ENCODE results near the gene SLC8A1.

The SLC8A1 gene

DNA sequence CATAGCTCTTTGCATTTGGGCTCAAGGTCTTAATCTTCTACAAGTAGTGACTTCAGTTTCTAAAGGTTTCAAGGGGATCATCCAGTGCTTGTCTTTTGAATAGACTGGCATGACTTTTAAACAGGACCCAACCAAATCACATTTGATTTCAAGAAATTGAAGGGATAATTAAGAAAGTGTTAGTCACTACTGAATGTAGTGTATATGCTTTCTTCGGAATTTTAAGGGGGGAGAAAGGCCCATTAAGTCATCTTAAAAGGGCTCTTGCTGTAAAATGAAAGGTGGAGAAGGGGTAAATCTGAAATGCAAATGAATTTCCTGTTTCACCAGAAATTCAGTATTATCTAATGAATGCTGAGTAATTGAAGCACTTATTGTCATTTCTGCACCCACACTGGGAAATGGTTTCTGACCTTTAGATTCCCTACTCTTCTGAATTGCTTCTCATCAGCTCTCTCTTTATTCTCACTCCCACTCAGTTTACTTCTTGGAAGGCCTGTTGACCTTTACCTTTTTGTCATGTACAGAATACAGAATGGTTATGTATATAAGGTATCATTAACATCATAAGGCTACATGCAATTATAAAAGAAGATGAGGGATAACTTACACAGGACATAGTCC is 241.4 kb downstream of the SLC8A1 start:
- in situ Hi-C loops (cut with MboI; ENCODE audit: low sequenced_read_pairs), result no loop called here

DNA sequence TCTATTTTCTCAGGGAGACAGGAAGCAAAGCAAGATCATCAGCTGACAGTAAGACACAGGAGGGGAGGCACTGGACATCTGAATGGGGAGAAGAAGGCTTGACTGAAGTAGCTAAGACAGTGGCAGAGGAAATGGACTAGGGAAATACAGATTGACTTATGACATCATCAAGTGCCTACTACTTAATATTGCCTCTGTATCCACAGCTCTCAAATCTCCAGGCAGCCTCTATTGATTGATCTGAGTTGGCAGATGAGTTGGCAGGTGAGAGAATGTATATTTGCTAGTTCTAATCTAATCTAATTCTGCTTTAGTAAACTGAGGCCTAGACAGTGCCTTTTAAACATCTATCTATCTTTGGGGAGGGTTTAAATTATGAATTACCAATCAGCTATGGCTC is 242.1 kb downstream of the SLC8A1 start:
- in situ Hi-C loops (cut with MboI; ENCODE audit: low sequenced_read_pairs), result no loop called here

- in situ Hi-C loops (cut with MboI; ENCODE audit: low sequenced_read_pairs), result no loop called here
Measured at GRCh38 chr2:40208463-40208862, 243.4 kb downstream of the SLC8A1 start.

- in situ Hi-C loops (cut with MboI; ENCODE audit: low sequenced_read_pairs), result no loop called here
Measured at GRCh38 chr2:40204268-40204667, 247.6 kb downstream of the SLC8A1 start.

DNA sequence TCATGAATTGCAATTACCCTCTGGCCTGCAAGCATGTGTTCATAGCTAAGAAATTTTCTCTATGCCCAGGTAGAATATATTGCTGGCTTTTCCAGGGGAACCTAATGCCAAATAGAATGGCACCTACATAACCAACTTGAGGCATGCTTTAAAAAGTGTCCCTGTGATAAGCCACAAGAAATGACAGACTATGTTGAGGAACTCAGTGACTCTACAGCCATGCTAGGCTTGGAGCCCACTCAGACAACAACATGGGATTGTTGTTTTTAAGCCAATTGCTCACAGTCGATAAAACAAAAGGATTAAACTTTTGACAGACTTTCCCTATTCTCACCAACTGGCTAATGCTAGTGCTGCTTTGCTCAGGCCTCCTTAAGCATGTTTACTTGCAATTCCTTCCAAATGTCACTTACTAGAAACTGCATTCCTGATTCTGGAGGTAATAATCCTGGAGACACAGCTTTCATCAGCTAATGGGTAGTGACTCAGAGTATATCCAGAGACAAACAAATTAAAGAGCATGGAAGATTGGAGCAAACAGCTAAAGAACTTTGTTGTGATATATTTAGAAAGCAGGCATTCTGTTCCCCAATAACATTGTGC is 249.0 kb downstream of the SLC8A1 start:
- in situ Hi-C loops (cut with MboI; ENCODE audit: low sequenced_read_pairs), result no loop called here

- in situ Hi-C loops (cut with MboI; ENCODE audit: low sequenced_read_pairs), result no loop called here
Measured at GRCh38 chr2:40201425-40201824, 250.5 kb downstream of the SLC8A1 start.

GRCh38 chr2:40200366-40200915 is 251.4 kb downstream of the SLC8A1 start:
- in situ Hi-C loops (cut with MboI; ENCODE audit: low sequenced_read_pairs), result no loop called here

DNA sequence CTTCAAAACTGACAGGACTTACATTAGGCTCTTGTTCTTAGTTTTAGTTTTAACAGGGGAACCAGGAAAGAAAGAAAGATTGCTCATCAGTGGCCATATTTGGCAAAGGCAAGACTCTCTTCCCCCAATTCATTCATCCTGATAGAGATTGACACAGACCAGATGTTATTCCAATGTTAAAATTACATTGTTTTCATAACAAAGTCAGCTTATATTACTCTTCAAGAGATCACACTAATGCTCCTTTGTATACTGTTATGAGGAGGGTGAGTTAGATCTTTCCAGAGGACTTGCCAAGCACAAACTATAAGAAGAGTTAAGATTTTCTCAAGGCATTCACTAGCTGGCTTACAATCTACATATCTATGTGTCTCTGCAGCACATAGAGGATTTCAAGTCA is 252.1 kb downstream of the SLC8A1 start:
- in situ Hi-C loops (cut with MboI; ENCODE audit: low sequenced_read_pairs), result no loop called here

DNA sequence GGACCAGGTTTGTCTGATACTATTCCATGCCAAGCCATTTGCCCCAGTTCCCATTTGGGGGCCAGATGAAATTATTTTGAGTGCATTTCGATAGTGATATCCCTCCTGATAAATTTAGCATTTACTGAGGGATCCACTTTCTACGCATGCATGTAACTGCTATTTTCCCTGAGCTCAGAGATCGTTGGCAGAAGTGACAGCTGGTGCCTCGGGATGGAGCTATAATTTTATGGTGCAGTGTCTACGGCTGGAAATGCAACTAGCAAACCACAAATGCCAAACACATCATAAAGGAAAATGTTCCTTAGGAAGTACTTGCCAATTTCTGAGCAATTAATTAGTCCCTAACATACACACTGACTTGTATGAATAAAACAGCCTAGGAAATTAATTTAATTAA is 254.8 kb downstream of the SLC8A1 start:
- in situ Hi-C loops (cut with MboI; ENCODE audit: low sequenced_read_pairs), result no loop called here

DNA sequence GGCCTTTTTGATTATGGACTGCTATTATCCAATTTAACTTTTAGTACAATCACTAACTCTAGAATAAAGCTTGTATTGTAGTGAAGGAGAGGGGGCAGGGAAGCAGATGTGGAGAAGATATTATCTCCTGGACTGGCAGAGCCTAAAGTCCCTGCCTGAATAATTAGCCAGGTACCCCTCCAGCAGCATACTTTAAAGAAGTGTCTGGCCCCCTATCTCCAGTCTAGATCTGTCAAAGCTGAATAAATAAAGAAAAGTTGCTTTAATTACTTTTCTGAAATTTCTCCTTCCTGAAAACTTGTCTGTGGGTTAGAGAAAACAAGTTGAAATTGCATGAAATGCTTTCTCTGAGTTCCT is 258.2 kb downstream of the SLC8A1 start:
- in situ Hi-C loops (cut with MboI; ENCODE audit: low sequenced_read_pairs), result no loop called here

DNA sequence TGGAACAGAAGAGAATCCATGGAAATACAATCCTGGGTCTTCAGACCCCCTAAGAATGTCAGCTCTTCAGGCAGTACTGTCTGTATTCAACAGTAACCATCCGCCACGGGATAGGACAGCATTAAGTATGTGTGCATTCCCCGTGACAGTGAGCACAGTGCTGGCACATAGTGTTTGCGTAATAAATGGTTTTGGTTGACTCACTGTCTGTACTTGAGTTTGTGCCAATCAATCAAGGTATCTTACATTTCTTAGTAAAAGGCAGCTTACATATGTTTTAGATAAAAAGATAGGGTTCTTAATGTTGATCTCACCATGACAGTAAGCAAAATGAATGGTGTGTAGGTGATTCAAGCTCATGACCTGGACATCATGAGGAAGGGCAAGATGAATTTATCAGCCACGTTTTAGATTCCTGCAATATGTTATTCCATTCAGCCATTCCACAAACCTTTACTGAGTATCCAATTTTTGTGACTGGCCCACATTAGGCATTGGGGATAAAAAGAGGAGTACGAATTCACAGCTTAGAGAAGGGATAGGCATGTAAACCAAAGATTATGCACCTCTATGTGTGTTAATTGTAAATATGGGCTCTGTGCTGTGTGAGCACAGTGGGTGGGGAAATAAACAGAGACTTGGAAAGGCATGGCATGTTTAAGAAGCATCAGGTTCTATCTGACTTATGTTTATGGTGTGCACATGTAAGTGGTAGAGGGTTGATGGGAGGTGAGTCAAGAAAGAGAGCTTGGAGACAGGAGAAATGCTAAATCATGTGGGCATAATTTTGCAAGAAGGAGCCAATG is 258.8 kb downstream of the SLC8A1 start:
- in situ Hi-C loops (cut with MboI; ENCODE audit: low sequenced_read_pairs), result no loop called here

GRCh38 chr2:40190457-40190856 is 261.4 kb downstream of the SLC8A1 start:
- in situ Hi-C loops (cut with MboI; ENCODE audit: low sequenced_read_pairs), result no loop called here

- in situ Hi-C loops (cut with MboI; ENCODE audit: low sequenced_read_pairs), result no loop called here
Measured at GRCh38 chr2:40189881-40190280, 262.0 kb downstream of the SLC8A1 start.

GRCh38 chr2:40187054-40187453 is 264.8 kb downstream of the SLC8A1 start:
- in situ Hi-C loops (cut with MboI; ENCODE audit: low sequenced_read_pairs), result no loop called here

DNA sequence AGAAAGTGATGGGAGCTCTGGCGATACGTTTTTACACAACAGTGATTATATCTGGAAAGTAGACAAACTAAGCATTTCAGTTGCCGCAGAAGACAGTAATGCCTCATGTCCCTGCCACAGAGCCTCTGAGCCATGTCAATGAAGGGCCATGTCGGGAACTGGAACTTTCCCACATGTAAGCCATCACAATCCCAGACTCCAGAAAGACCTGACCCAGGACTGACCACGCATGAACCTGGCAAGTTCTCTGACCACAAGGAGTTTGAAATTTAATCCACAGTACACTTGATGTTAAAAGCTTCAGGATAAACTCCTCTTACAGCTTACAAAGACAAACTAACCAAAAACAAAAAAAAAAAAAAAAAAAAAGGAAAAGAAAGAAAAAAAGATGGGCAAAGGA is 267.3 kb downstream of the SLC8A1 start:
- in situ Hi-C loops (cut with MboI; ENCODE audit: low sequenced_read_pairs), result no loop called here

GRCh38 chr2:40181855-40182254 is 270.0 kb downstream of the SLC8A1 start:
- in situ Hi-C loops (cut with MboI; ENCODE audit: low sequenced_read_pairs), result no loop called here

- in situ Hi-C loops (cut with MboI; ENCODE audit: low sequenced_read_pairs), result no loop called here
Measured at GRCh38 chr2:40179801-40180200, 272.1 kb downstream of the SLC8A1 start.

DNA sequence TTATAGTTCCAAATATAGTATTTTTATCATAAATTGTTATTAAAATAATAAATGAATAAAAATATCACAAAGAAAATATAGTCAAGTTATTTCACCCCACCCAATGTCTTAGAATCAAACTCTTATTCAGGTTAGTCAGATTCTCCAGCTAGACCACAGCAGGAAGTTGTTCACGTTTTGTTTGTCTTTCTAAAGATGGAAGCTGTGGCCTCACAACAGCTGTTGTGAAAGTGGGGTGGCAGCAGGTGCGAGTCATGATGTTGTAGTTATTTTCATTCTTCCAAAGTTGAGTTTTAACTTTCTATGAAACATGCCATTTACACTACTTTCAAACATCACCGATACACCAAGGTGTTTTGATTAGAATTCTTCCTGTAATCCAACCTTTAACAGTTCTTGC is 272.9 kb downstream of the SLC8A1 start:
- in situ Hi-C loops (cut with MboI; ENCODE audit: low sequenced_read_pairs), result no loop called here

DNA sequence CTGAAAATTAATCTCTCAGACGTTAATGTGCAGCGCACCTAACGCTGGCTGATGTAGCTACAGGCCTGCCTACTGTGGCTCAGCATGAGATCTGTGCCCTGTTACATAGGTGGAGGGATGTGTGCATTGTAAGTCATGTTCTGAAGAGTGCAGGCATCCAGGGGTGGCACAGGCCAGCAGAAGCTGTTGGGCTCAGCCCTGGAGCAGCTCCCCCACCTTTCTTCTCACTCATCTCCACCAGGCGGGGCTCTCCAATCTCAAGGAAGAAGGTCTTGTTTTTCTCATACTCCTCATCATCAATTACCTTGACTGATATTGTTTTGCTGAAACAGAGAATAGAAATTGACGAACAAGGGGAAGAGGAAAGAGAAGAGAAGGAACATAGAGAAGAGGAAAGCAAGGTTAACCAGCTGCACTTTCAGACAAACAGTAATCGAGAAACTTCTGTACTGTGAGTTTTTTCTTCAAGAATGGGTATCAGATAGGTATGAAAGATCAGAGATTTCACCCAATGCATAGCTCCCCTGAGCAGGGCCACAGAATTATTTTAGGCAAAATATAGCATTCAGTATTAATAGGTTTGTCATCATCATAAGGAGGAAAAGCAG is 273.6 kb downstream of the SLC8A1 start:
- in situ Hi-C loops (cut with MboI; ENCODE audit: low sequenced_read_pairs), result no loop called here

DNA sequence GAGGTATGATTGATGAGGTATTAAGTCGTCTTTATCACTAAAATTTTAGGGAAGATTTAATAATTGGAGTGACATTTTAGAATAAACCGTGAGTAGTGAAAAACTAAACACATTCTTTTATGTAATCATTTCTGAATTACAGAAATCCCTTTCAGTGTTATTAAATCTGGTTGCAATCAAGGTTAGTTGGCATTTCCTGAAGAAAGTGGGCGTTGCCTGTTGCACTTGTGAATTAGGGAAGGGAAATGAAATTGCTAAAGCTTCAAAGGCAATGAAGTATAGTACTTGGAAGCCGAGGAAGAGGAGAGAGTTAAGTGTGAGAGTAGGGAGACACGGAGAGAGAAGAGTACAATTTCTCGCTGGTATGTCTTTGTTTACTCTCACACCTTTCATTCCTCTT is 274.5 kb downstream of the SLC8A1 start:
- in situ Hi-C loops (cut with MboI; ENCODE audit: low sequenced_read_pairs), result no loop called here

GRCh38 chr2:40173276-40173675 is 278.6 kb downstream of the SLC8A1 start:
- in situ Hi-C loops (cut with MboI; ENCODE audit: low sequenced_read_pairs), result no loop called here

DNA sequence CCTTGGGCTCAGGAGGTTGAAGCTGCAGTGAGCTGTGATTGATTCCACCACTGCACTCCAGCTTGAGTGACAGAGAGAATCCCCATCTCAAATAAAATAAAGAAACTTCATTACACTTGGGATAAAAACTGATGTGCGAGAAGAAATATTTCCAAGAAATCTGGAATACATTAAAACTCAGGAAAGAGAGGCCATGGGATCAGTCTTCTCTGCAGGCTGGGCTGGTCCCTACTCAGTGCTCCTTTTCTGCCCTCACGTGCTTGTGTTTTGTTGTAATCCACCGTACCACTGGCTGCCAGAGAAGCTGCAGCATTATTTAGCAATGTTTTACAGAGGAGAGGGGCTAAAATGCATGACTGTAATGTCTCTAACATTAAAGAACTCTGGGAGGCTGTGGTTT is 282.0 kb downstream of the SLC8A1 start:
- in situ Hi-C loops (cut with MboI; ENCODE audit: low sequenced_read_pairs), result no loop called here

All from hTERT RPE-1 (cell line).